Measurements from ENCODE around the gene RNF6. TPM values are rescaled to one million over a fixed set of nuclear protein-coding genes. Genes with fewer than 3 reads are reported as not detected.

RNF6 gene
- total RNA-seq, 1 experiment from 2014 or later, result 19.5 TPM

GRCh38 chr13:26247608-26248007 lies 25.5 kb upstream of the RNF6 start:
- no peak overlapping the region for H2BK5ac ChIP-seq (ENCODE audit: insufficient read length, low read length)
- H3K9me3 ChIP-seq (ENCODE audit: control insufficient read depth, low read depth, low read length), result no peaks in the 10 kb centered on the region
- H3K27me3 Mint-ChIP-seq (ENCODE audit: low read depth), result peaks cover 2% of the 10 kb centered on the region
- H4K5ac ChIP-seq (ENCODE audit: insufficient read length, low read depth, low read length), result no peak overlapping the region
- no peaks in the 10 kb centered on the region for H3K23me2 ChIP-seq (ENCODE audit: insufficient read length, low read depth, low read length, poor library complexity, severe bottlenecking)
- no peak overlapping the region for H4K91ac ChIP-seq (ENCODE audit: insufficient read length, low read depth, low read length)
- no peak for DNase-seq
- no peak overlapping the region for H3K4me3 Mint-ChIP-seq
- H2BK120ac ChIP-seq (ENCODE audit: low read depth, low read length, poor library complexity, severe bottlenecking), result no peak overlapping the region
- H2BK12ac ChIP-seq (ENCODE audit: insufficient read length, low read depth, low read length), result no peak overlapping the region
- no peak overlapping the region for H2BK15ac ChIP-seq (ENCODE audit: low read depth, low read length)
- H3K36me3 Mint-ChIP-seq (ENCODE audit: insufficient read depth in 1 of 3, low read depth in 3 of 3), result no peaks in the 10 kb centered on the region; a peak in 1 of 7 replicates
- no peak for TF ChIP-seq CTCF (conservative IDR thresholded peaks at IDR 0.05)
- no peak overlapping the region for H3K4me2 ChIP-seq (ENCODE audit: insufficient read depth, insufficient read length, low read length)
- H3K79me2 ChIP-seq (ENCODE audit: insufficient read depth, low read length), result no peaks in the 10 kb centered on the region
- peaks cover 2% of the 10 kb centered on the region; the same call in 1 of the 2 replicates for H3K27me3 ChIP-seq (ENCODE audit: insufficient read depth, low read length)
- H3K4ac ChIP-seq (ENCODE audit: low read depth, low read length), result no peak overlapping the region
- no peak overlapping the region for H4K8ac ChIP-seq (replicated peaks; ENCODE audit: insufficient read length, low read depth, low read length)
- H3K56ac ChIP-seq (ENCODE audit: insufficient read length, low read depth, low read length), result no peak overlapping the region
- no peak overlapping the region for H3T11ph ChIP-seq (ENCODE audit: low read length)
- H3K23ac ChIP-seq (ENCODE audit: insufficient read length, low read depth, low read length), result no peak overlapping the region
- H3K27ac Mint-ChIP-seq, result no peak overlapping the region
- no peak overlapping the region for H2BK20ac ChIP-seq (ENCODE audit: low read depth, low read length, poor library complexity, severe bottlenecking)
- H3K27ac ChIP-seq (ENCODE audit: insufficient read length, low read depth, low read length), result no peak overlapping the region
- no peaks in the 10 kb centered on the region for H3K4me1 Mint-ChIP-seq
- H3K9ac ChIP-seq (ENCODE audit: extremely low read depth, insufficient read length, low read length), result no peak overlapping the region
- no peak overlapping the region for H2AFZ ChIP-seq (ENCODE audit: low read length)
- H3K9me3 Mint-ChIP-seq, result peaks cover 3 to 8% of the 10 kb centered on the region in 2 experiments; a peak in 4 of 5 replicates
- WGBS (ENCODE audit: extremely low coverage, insufficient read length, low lambda C conversion rate), result no CpG with 5 or more reads among the region's 3 CpGs
- H3K4me1 ChIP-seq (ENCODE audit: insufficient read depth, low read length), result no peaks in the 10 kb centered on the region
- no peak overlapping the region for H2AK5ac ChIP-seq (ENCODE audit: insufficient read length, low read length)
- H3K14ac ChIP-seq (ENCODE audit: insufficient read depth, low read length), result no peak overlapping the region
- H3K18ac ChIP-seq (ENCODE audit: insufficient read length, low read depth, low read length), result no peak overlapping the region
- no peaks in the 10 kb centered on the region for H3K79me1 ChIP-seq (ENCODE audit: insufficient read depth, low read depth, low read length, poor library complexity, severe bottlenecking)
- no peaks in the 10 kb centered on the region for H4K20me1 ChIP-seq (ENCODE audit: control insufficient read depth, insufficient read depth, insufficient read length)

Measured in H9 (cell line).